Measurements from ENCODE around the gene SCAF4.

DNA sequence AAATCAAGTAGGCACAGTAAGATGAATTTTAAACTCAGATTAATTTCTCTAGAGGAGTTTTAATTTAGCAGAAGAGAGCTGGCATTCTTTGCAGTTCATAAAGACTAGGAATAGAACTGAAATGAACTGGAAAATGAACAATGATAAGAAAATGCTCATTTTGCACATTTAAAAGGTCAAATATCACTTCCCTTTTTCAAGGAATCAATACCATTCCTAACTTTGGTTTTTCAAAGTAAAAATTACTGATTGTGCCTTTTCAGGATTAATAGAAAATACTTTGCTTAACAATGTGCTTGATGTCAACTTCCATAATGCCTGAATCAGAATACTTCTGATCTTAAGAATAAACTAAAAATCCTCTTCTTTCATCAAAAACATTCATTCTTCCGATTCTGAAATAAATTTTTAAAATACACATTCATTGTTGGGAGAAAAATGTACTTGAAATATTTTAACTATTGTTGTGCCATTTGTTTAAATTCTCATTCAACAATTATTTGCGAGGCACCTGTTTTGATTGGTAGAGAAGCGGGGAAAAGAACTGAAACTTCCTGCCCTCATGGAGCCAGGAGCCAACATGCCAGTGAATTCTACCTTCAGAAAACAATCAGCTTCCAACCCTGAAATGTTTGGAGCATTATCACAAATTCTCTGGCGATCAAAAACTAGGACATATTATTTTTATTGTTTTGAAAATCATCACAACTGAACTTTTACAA, 2.1 kb downstream of the SCAF4 start:
- TF ChIP-seq POLR2AphosphoS5 (IDR thresholded peaks at IDR 0.05; ENCODE audit: low read depth, low read length) (no peak), POLR2A (IDR thresholded peaks at IDR 0.05; ENCODE audit: low read depth, low read length) (no peak)
